Smooth muscle cell (in vitro differentiated cells): Measurements from ENCODE around the gene BLOC1S1. TPM values are rescaled to one million over a fixed set of nuclear protein-coding genes. Genes with fewer than 3 reads are reported as not detected.

ENCODE experiments used
- DNase-seq: peaks from one replicate; lab custom pipeline; 2025; ENCODE audit not compliant: unreplicated experiment; lab: John Stamatoyannopoulos, UW
- H2AFZ ChIP-seq: fragments of 200-600 bp; sonication (generic); 2 replicates; pipeline ENCODE4 v1.6.0; 2016; ENCODE audit warnings: antibody characterized with exemption, low read depth, mild to moderate bottlenecking
- H3F3A ChIP-seq: fragments of 200-600 bp; sonication (generic); 2 replicates; pipeline ENCODE4 v1.6.0; 2017; ENCODE audit warnings: antibody characterized with exemption, low read depth
- H3K27ac ChIP-seq: fragments of 200-600 bp; sonication (generic); 2 replicates; pipeline ENCODE4 v1.5.1; 2016; ENCODE audit warnings: low read depth, mild to moderate bottlenecking
- H3K27me3 ChIP-seq: fragments of 200-600 bp; sonication (generic); 2 replicates; pipeline ENCODE4 v1.6.1; 2016; ENCODE audit warnings: low read depth, mild to moderate bottlenecking
- H3K36me3 ChIP-seq: fragments of 200-600 bp; sonication (generic); 2 replicates; pipeline ENCODE4 v1.5.1; 2016; ENCODE audit warnings: low read depth
- H3K4me1 ChIP-seq: fragments of 200-600 bp; sonication (generic); 2 replicates; pipeline ENCODE4 v1.5.1; 2016; ENCODE audit warnings: low read depth
- H3K4me2 ChIP-seq: fragments of 200-600 bp; sonication (generic); 2 replicates; pipeline ENCODE4 v1.6.0; 2016; ENCODE audit warnings: mild to moderate bottlenecking
- H3K4me3 ChIP-seq: fragments of 200-600 bp; sonication (generic); 2 replicates; pipeline ENCODE4 v1.5.1; 2016; ENCODE audit warnings: mild to moderate bottlenecking
- H3K79me2 ChIP-seq: fragments of 200-600 bp; sonication (generic); 2 replicates; pipeline ENCODE4 v1.6.0; 2016; ENCODE audit warnings: low read depth, mild to moderate bottlenecking
- H3K9ac ChIP-seq: fragments of 200-600 bp; sonication (generic); 2 replicates; pipeline ENCODE4 v1.6.0; 2016; ENCODE audit warnings: low read depth
- H3K9me3 ChIP-seq: fragments of 200-600 bp; sonication (generic); replicated peaks from 2 replicates; pipeline ENCODE4 v1.5.1; 2016; ENCODE audit warnings: low read depth
- H4K20me1 ChIP-seq: fragments of 200-600 bp; sonication (generic); 2 replicates; pipeline ENCODE4 v1.6.0; 2016; ENCODE audit warnings: low read depth
- CTCF ChIP-seq: fragments of 200-600 bp; sonication (generic); IDR thresholded peaks from 2 replicates; pipeline ENCODE4 v1.5.1; 2017; ENCODE audit warnings: borderline replicate concordance, mild to moderate bottlenecking, antibody characterized with exemption; ENCODE audit not compliant: insufficient read depth, poor library complexity, severe bottlenecking
- WGBS: methylation state at CpG from one replicate; pipeline ENCODE4 v1.1.7; 2016; ENCODE audit warnings: low lambda C conversion rate; 5-methylcytosine and 5-hydroxymethylcytosine counted together
- polyA plus RNA-seq: library from polyadenylated mRNA; unstranded; fragments of >200 nt; fragmentation: Nextera tagmentation; extraction: Ambion mirVana; gene quantifications from 2 replicates; pipeline ENCODE4 v1.2.1, GENCODE V29; 2016
- total RNA-seq: library from RNA; depleted of rRNA; stranded (reverse); fragments of >200 nt; gene quantifications from 2 replicates; pipeline ENCODE4 v1.2.3, GENCODE V29; 2014

BLOC1S1 gene
- 107 and 146 TPM in 2 replicates for total RNA-seq
- 142 and 150 TPM in 2 replicates for polyA plus RNA-seq

GRCh38 chr12:55715833-55716581 lies at the start of gene BLOC1S1:
Gene BLOC1S1, plus strand, starts transcription at chr12:55716046. Its CDS starts 6 bp downstream, at chr12:55716052.
- Histone ChIP-seq H4K20me1 (no peaks in the 10 kb centered on the region), H3K4me1 (peaks cover 28% of the 10 kb centered on the region)

GRCh38 chr12:55666508-55666907 lies 49.3 kb upstream of the BLOC1S1 start:
- no peaks in the 10 kb centered on the region for H3K27me3 ChIP-seq
- no peaks in the 10 kb centered on the region for H3K36me3 ChIP-seq
- H3K9me3 ChIP-seq: no peaks in the 10 kb centered on the region
- no peak overlapping the region for H3K9ac ChIP-seq
- H3K4me3 ChIP-seq: no peak overlapping the region
- no peaks in the 10 kb centered on the region for H4K20me1 ChIP-seq
- no peak for TF ChIP-seq CTCF
- H3K4me1 ChIP-seq: no peaks in the 10 kb centered on the region
- no peak overlapping the region for H3K27ac ChIP-seq
- no peak overlapping the region for H2AFZ ChIP-seq
- no peaks in the 10 kb centered on the region for H3F3A ChIP-seq
- no peaks in the 10 kb centered on the region for H3K79me2 ChIP-seq
- no peak overlapping the region for H3K4me2 ChIP-seq
- 83% methylated on average over 7 of the region's 7 CpGs for WGBS
- no peak for DNase-seq

More at GRCh38 chr12:55715833-55716581, at the start of gene BLOC1S1:
- H2AFZ ChIP-seq: peak within 1 kb of the TSS; percentile 99
- peak within 1 kb of the TSS; percentile 92 for H3K4me3 ChIP-seq
- no peaks in the 10 kb centered on the region for H3K79me2 ChIP-seq
- 1% methylated on average over 41 of the region's 42 CpGs for WGBS
- H3K4me2 ChIP-seq: peak within 1 kb of the TSS; percentile 94
- no peaks in the 10 kb centered on the region for H3K36me3 ChIP-seq
- H3K27me3 ChIP-seq: peaks cover 17% of the 10 kb centered on the region
- peak; percentile 75 for DNase-seq
- no peak for TF ChIP-seq CTCF
- H3K9ac ChIP-seq: peak within 1 kb of the TSS; percentile 93
- peaks cover 6% of the 10 kb centered on the region for H3F3A ChIP-seq
- peak within 1 kb of the TSS; percentile 86 for H3K27ac ChIP-seq
- H3K9me3 ChIP-seq: no peaks in the 10 kb centered on the region

- Histone ChIP-seq H3K4me1 (no peaks in the 10 kb centered on the region), H3F3A (no peaks in the 10 kb centered on the region), H3K4me2 (no peak overlapping the region), H3K9me3 (no peaks in the 10 kb centered on the region), H3K27me3 (peaks cover 5% of the 10 kb centered on the region), H3K27ac (no peak overlapping the region), H3K9ac (no peak overlapping the region), H3K4me3 (no peak overlapping the region), H4K20me1 (no peaks in the 10 kb centered on the region), H2AFZ (no peak overlapping the region), H3K79me2 (no peaks in the 10 kb centered on the region), H3K36me3 (no peaks in the 10 kb centered on the region)
- DNase-seq: no peak
- TF ChIP-seq CTCF: no peak
Observed at GRCh38 chr12:55670276-55670675, 45.6 kb upstream of the BLOC1S1 start.

GRCh38 chr12:55671746-55672145 lies 44.1 kb upstream of the BLOC1S1 start:
- no peaks in the 10 kb centered on the region for H3K9me3 ChIP-seq
- no peaks in the 10 kb centered on the region for H3K36me3 ChIP-seq
- no peaks in the 10 kb centered on the region for H3K79me2 ChIP-seq
- 70% methylated on average over 4 of the region's 4 CpGs for WGBS
- H4K20me1 ChIP-seq: no peaks in the 10 kb centered on the region
- TF ChIP-seq CTCF: no peak
- H2AFZ ChIP-seq: no peak overlapping the region
- H3K4me3 ChIP-seq: no peak overlapping the region
- H3K9ac ChIP-seq: no peak overlapping the region
- H3F3A ChIP-seq: no peaks in the 10 kb centered on the region
- H3K4me1 ChIP-seq: no peaks in the 10 kb centered on the region
- no peak overlapping the region for H3K4me2 ChIP-seq
- H3K27ac ChIP-seq: no peak overlapping the region
- peaks cover 5% of the 10 kb centered on the region for H3K27me3 ChIP-seq
- DNase-seq: no peak
